WTC11 (cell line): ENCODE data around the gene BICD2. TPM values are rescaled to one million over a fixed set of nuclear protein-coding genes. Genes with fewer than 3 reads are reported as not detected.
A peak's percentile ranks its signal among the peaks of the same experiment; 100 is the strongest.

Source experiments
- ATAC-seq: fragments of 200-7000 bp; cut with Tn5 transposase; 2 replicates; pipeline ENCODE4 v1.10.0; 2021; ENCODE audit warnings: mild to moderate bottlenecking, moderate library complexity
- CTCF ChIA-PET: fragments of 300-600 bp; sonication (Branson Sonifier 250); formaldehyde crosslinking; loops from one replicate; lab custom pipeline; 2021; ENCODE audit warnings: antibody characterized with exemption; lab: Charles Lee
- POLR2A ChIA-PET: fragments of 350-600 bp; sonication (Branson Sonifier 250); formaldehyde crosslinking; loops from one replicate; lab custom pipeline; 2021; ENCODE audit warnings: antibody characterized with exemption; lab: Charles Lee
- DNase-seq: peaks from one replicate; pipeline ENCODE4 v3.0.0; 2021; ENCODE audit warnings: low spot score
- H3K27ac Mint-ChIP-seq: 2 replicates; pipeline ENCODE4 v1.8.0; 2021; ENCODE audit warnings: mixed read lengths
- H3K27me3 Mint-ChIP-seq: 2 replicates; pipeline ENCODE4 v1.8.0; 2021; ENCODE audit warnings: low read depth, mild to moderate bottlenecking, moderate library complexity, mixed read lengths
- H3K36me3 Mint-ChIP-seq: 2 replicates; pipeline ENCODE4 v1.8.0; 2021; ENCODE audit warnings: mixed read lengths
- H3K4me1 Mint-ChIP-seq: 2 replicates; pipeline ENCODE4 v1.8.0; 2022; ENCODE audit warnings: mixed read lengths
- H3K4me3 Mint-ChIP-seq: 2 replicates; pipeline ENCODE4 v1.8.0; 2021; ENCODE audit warnings: mild to moderate bottlenecking, moderate library complexity, mixed read lengths
- H3K9me3 Mint-ChIP-seq: 2 replicates; pipeline ENCODE4 v1.8.0; 2021; ENCODE audit warnings: mixed read lengths
- ATF1 ChIP-seq: sonication (generic); formaldehyde crosslinking; IDR thresholded peaks from 2 replicates; pipeline ENCODE4 v1.8.1; 2023; ENCODE audit warnings: mild to moderate bottlenecking, moderate library complexity, missing genetic modification reagents
- CBFB ChIP-seq: sonication (generic); formaldehyde crosslinking; IDR thresholded peaks from 2 replicates; pipeline ENCODE4 v1.8.1; 2022; ENCODE audit warnings: mild to moderate bottlenecking, low read depth, missing genetic modification reagents
- CREB1 ChIP-seq: sonication (generic); formaldehyde crosslinking; IDR thresholded peaks from 2 replicates; pipeline ENCODE4 v1.8.0; 2023; ENCODE audit warnings: mild to moderate bottlenecking, missing genetic modification reagents
- GRHL2 ChIP-seq: fragments of 250-450 bp; sonication (Bioruptor Pico); IDR thresholded peaks from 2 replicates; pipeline ENCODE4 v1.8.0; 2022; ENCODE audit warnings: mild to moderate bottlenecking, moderate library complexity; ENCODE audit not compliant: insufficient replicate concordance, severe bottlenecking
- GTF2I ChIP-seq: fragments of 250-450 bp; sonication (Bioruptor Pico); conservative IDR thresholded peaks from 2 replicates; pipeline ENCODE4 v1.4.0; 2021; ENCODE audit warnings: mild to moderate bottlenecking
- IRF2 ChIP-seq: sonication (generic); formaldehyde crosslinking; IDR thresholded peaks from 2 replicates; pipeline ENCODE4 v1.8.0; 2022; ENCODE audit warnings: low read depth, missing genetic modification reagents, borderline replicate concordance
- NR1H2 ChIP-seq: sonication (generic); formaldehyde crosslinking; IDR thresholded peaks from 2 replicates; pipeline ENCODE4 v1.9.0; 2021; ENCODE audit warnings: mild to moderate bottlenecking, moderate library complexity, missing genetic modification reagents
- NR3C1 ChIP-seq: sonication (generic); formaldehyde crosslinking; conservative IDR thresholded peaks from 2 replicates; pipeline ENCODE4 v1.8.1; 2023; ENCODE audit warnings: low read depth, mild to moderate bottlenecking, missing genetic modification reagents
- OVOL2 ChIP-seq: fragments of 250-450 bp; sonication (Bioruptor Pico); IDR thresholded peaks from 2 replicates; pipeline ENCODE4 v1.9.0; 2021; ENCODE audit warnings: mild to moderate bottlenecking, borderline replicate concordance
- PRRX2 ChIP-seq: fragments of 250-450 bp; sonication (Bioruptor Pico); IDR thresholded peaks from 2 replicates; pipeline ENCODE4 v1.8.0; 2021; ENCODE audit warnings: mild to moderate bottlenecking
- RORB ChIP-seq: fragments of 250-450 bp; sonication (Bioruptor Pico); IDR thresholded peaks from 2 replicates; pipeline ENCODE4 v1.9.0; 2021; ENCODE audit warnings: mild to moderate bottlenecking
- SMAD4 ChIP-seq: sonication (generic); formaldehyde crosslinking; IDR thresholded peaks from 2 replicates; pipeline ENCODE4 v1.8.0; 2022; ENCODE audit warnings: mild to moderate bottlenecking, missing genetic modification reagents
- TP53 ChIP-seq: sonication (generic); formaldehyde crosslinking; IDR thresholded peaks from 2 replicates; pipeline ENCODE4 v1.8.1; 2023; ENCODE audit warnings: mild to moderate bottlenecking, missing genetic modification reagents
- ZNF121 ChIP-seq: sonication (generic); formaldehyde crosslinking; IDR thresholded peaks from 2 replicates; pipeline ENCODE4 v1.8.0; 2023; ENCODE audit warnings: missing genetic modification reagents
- total RNA-seq: library from RNA; stranded (reverse); gene quantifications from 3 replicates; pipeline ENCODE4 v1.2.3, GENCODE V29; 2021
- TF ChIP-seq, protein P1 (sequence below): sonication (generic); formaldehyde crosslinking; conservative IDR thresholded peaks from 2 replicates; pipeline ENCODE4 v1.8.1; 2022; ENCODE audit warnings: mild to moderate bottlenecking, missing genetic modification reagents
- TF ChIP-seq, protein P2 (sequence below): fragments of 250-450 bp; sonication (Bioruptor Pico); IDR thresholded peaks from 2 replicates; pipeline ENCODE4 v2.1.2; 2022; ENCODE audit warnings: mild to moderate bottlenecking, moderate library complexity
- TF ChIP-seq, protein P3 (sequence below): sonication (generic); formaldehyde crosslinking; IDR thresholded peaks from 2 replicates; pipeline ENCODE4 v1.8.0; 2023; ENCODE audit warnings: missing genetic modification reagents, mild to moderate bottlenecking, borderline replicate concordance
- TF ChIP-seq, protein P4 (sequence below): sonication (generic); formaldehyde crosslinking; IDR thresholded peaks from 2 replicates; pipeline ENCODE4 v1.8.0; 2022; ENCODE audit warnings: mild to moderate bottlenecking, missing genetic modification reagents
- TF ChIP-seq, protein P5 (sequence below): sonication (generic); formaldehyde crosslinking; IDR thresholded peaks from 2 replicates; pipeline ENCODE4 v1.8.0; 2022; ENCODE audit warnings: mild to moderate bottlenecking, missing genetic modification reagents
- TF ChIP-seq, protein P6 (sequence below): sonication (generic); formaldehyde crosslinking; IDR thresholded peaks from 2 replicates; pipeline ENCODE4 v1.8.1; 2023; ENCODE audit warnings: mild to moderate bottlenecking, missing genetic modification reagents
- TF ChIP-seq, protein P7 (sequence below): sonication (generic); formaldehyde crosslinking; IDR thresholded peaks from 2 replicates; pipeline ENCODE4 v1.8.1; 2023; ENCODE audit warnings: mild to moderate bottlenecking, missing genetic modification reagents, moderate library complexity

Gene BICD2
- total RNA-seq, 1 experiment from 2014 or later = 38.7 TPM

DNA sequence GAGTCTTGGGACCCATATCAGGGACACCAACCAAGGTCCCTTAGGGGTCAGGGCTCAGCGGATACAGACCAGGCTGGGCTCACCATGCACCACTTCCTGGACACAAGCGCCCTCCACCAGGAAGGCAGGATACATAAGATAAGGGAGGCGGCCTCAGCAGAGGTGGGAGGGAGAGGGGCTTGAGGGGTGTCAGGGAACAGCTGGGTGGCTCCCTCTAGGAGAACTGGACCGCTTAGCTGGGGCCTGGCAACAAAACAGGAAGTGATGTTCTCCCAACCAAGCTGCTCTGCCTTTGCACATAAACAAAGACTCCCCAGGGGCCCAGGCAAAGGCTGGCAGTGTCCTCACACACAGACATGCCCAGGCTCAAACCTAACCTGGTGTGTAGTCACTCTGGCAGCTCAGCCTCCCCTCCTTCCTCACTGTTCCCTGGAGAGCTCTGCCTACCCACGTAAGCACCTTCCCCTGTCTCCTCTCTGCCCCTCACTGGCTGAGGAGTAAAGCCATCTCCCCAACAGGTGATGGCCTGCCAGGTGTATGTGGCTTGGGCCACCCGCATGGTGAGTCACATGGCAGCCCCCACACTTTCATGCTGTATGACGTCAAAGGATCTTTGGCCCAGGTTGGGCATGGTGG lies 5.8 kb upstream of the BICD2 start:
- ChIA-PET POLR2A (no interaction called here), CTCF (interaction anchor here (0.5 to 1.0 kb wide), 3 partner anchors 17 to 286 kb away, joined by 3 to 7 read pairs (median 6); no protein-coding TSS in a partner anchor)
- no peak overlapping the region for H3K4me3 Mint-ChIP-seq
- peak overlapping the region; percentile 84 for H3K27ac Mint-ChIP-seq
- no peaks in the 10 kb centered on the region for H3K36me3 Mint-ChIP-seq
- H3K4me1 Mint-ChIP-seq = peaks cover 18% of the 10 kb centered on the region
- TF ChIP-seq, protein P1, sequence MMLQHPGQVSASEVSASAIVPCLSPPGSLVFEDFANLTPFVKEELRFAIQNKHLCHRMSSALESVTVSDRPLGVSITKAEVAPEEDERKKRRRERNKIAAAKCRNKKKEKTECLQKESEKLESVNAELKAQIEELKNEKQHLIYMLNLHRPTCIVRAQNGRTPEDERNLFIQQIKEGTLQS (CRISPR knock-in tag) = no peak
- TF ChIP-seq NR1H2 (no peak), PRRX2 (CRISPR knock-in tag) (no peak), ZNF121 (CRISPR knock-in tag) (peak; percentile 74), SMAD4 (CRISPR knock-in tag) (no peak)
- TF ChIP-seq, protein P2, sequence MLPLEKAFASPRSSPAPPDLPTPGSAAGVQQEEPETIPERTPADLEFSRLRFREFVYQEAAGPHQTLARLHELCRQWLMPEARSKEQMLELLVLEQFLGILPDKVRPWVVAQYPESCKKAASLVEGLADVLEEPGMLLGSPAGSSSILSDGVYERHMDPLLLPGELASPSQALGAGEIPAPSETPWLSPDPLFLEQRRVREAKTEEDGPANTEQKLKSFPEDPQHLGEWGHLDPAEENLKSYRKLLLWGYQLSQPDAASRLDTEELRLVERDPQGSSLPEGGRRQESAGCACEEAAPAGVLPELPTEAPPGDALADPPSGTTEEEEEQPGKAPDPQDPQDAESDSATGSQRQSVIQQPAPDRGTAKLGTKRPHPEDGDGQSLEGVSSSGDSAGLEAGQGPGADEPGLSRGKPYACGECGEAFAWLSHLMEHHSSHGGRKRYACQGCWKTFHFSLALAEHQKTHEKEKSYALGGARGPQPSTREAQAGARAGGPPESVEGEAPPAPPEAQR (CRISPR knock-in tag) = no peak
- TF ChIP-seq, protein P3, sequence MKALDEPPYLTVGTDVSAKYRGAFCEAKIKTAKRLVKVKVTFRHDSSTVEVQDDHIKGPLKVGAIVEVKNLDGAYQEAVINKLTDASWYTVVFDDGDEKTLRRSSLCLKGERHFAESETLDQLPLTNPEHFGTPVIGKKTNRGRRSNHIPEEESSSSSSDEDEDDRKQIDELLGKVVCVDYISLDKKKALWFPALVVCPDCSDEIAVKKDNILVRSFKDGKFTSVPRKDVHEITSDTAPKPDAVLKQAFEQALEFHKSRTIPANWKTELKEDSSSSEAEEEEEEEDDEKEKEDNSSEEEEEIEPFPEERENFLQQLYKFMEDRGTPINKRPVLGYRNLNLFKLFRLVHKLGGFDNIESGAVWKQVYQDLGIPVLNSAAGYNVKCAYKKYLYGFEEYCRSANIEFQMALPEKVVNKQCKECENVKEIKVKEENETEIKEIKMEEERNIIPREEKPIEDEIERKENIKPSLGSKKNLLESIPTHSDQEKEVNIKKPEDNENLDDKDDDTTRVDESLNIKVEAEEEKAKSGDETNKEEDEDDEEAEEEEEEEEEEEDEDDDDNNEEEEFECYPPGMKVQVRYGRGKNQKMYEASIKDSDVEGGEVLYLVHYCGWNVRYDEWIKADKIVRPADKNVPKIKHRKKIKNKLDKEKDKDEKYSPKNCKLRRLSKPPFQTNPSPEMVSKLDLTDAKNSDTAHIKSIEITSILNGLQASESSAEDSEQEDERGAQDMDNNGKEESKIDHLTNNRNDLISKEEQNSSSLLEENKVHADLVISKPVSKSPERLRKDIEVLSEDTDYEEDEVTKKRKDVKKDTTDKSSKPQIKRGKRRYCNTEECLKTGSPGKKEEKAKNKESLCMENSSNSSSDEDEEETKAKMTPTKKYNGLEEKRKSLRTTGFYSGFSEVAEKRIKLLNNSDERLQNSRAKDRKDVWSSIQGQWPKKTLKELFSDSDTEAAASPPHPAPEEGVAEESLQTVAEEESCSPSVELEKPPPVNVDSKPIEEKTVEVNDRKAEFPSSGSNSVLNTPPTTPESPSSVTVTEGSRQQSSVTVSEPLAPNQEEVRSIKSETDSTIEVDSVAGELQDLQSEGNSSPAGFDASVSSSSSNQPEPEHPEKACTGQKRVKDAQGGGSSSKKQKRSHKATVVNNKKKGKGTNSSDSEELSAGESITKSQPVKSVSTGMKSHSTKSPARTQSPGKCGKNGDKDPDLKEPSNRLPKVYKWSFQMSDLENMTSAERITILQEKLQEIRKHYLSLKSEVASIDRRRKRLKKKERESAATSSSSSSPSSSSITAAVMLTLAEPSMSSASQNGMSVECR (CRISPR knock-in tag) = no peak
- DNase-seq (no peak), ATAC-seq (peak; percentile 81)
- peaks cover under 1% of the 10 kb centered on the region; the same call in 1 of the 2 replicates for H3K27me3 Mint-ChIP-seq
- H3K9me3 Mint-ChIP-seq = no peaks in the 10 kb centered on the region

DNA sequence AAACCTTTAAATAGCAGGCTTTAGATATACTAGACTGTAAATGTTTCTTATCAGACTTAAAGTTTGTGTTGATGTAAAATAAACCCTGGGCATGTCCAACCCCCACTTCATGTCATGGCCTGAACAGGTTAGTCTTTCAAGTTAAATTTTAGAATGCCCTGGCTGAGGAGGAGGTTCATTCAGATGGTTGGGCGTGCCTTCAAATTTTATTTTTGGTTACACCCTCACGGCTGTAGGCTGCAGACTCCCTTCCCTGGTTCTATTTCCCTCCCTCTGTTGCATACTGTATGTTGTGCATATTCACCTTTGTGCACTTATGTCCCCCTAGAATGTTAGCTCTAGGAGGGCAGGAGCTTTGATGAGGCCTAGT lies 5.3 kb upstream of the BICD2 start:
- Mint-ChIP-seq H3K36me3 (no peaks in the 10 kb centered on the region), H3K9me3 (no peaks in the 10 kb centered on the region), H3K27me3 (no peaks in the 10 kb centered on the region; the same call in 1 of the 2 replicates), H3K27ac (peak overlapping the region; percentile 38; the same call in 1 of the 2 replicates), H3K4me1 (peaks cover 18% of the 10 kb centered on the region), H3K4me3 (no peak overlapping the region)
- no peak for DNase-seq
- POLR2A ChIA-PET = no interaction called here
- CTCF ChIA-PET = interaction anchor here (0.5 to 1.0 kb wide), 3 partner anchors 17 to 287 kb away, joined by 3 to 7 read pairs (median 6); no protein-coding TSS in a partner anchor
- TF ChIP-seq, protein P4, sequence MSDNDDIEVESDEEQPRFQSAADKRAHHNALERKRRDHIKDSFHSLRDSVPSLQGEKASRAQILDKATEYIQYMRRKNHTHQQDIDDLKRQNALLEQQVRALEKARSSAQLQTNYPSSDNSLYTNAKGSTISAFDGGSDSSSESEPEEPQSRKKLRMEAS (CRISPR knock-in tag) = no peak
- TF ChIP-seq RORB (CRISPR knock-in tag) = no peak
- TF ChIP-seq, protein P5, sequence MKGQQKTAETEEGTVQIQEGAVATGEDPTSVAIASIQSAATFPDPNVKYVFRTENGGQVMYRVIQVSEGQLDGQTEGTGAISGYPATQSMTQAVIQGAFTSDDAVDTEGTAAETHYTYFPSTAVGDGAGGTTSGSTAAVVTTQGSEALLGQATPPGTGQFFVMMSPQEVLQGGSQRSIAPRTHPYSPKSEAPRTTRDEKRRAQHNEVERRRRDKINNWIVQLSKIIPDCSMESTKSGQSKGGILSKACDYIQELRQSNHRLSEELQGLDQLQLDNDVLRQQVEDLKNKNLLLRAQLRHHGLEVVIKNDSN (CRISPR knock-in tag) = no peak
- TF ChIP-seq CREB1 = no peak
- no peak for TF ChIP-seq ATF1 (CRISPR knock-in tag)
- TF ChIP-seq, protein P6, sequence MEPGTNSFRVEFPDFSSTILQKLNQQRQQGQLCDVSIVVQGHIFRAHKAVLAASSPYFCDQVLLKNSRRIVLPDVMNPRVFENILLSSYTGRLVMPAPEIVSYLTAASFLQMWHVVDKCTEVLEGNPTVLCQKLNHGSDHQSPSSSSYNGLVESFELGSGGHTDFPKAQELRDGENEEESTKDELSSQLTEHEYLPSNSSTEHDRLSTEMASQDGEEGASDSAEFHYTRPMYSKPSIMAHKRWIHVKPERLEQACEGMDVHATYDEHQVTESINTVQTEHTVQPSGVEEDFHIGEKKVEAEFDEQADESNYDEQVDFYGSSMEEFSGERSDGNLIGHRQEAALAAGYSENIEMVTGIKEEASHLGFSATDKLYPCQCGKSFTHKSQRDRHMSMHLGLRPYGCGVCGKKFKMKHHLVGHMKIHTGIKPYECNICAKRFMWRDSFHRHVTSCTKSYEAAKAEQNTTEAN = no peak
- TF ChIP-seq, protein P2 (CRISPR knock-in tag) = no peak
- no peak for TF ChIP-seq NR3C1 (CRISPR knock-in tag)
- TF ChIP-seq, protein P7, sequence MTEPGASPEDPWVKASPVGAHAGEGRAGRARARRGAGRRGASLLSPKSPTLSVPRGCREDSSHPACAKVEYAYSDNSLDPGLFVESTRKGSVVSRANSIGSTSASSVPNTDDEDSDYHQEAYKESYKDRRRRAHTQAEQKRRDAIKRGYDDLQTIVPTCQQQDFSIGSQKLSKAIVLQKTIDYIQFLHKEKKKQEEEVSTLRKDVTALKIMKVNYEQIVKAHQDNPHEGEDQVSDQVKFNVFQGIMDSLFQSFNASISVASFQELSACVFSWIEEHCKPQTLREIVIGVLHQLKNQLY = no peak
- TF ChIP-seq CBFB (CRISPR knock-in tag) = no peak
- no peak for TF ChIP-seq OVOL2
- no peak for TF ChIP-seq IRF2 (CRISPR knock-in tag)
- no peak for TF ChIP-seq GRHL2 (CRISPR knock-in tag)
- no peak for TF ChIP-seq TP53 (CRISPR knock-in tag)
- no peak for TF ChIP-seq GTF2I (CRISPR knock-in tag)
- no peak for ATAC-seq
